ENCODE results near the gene B4GALT1.
A peak's percentile ranks its signal among the peaks of the same experiment; 100 is the strongest.

Gene B4GALT1, protein sequence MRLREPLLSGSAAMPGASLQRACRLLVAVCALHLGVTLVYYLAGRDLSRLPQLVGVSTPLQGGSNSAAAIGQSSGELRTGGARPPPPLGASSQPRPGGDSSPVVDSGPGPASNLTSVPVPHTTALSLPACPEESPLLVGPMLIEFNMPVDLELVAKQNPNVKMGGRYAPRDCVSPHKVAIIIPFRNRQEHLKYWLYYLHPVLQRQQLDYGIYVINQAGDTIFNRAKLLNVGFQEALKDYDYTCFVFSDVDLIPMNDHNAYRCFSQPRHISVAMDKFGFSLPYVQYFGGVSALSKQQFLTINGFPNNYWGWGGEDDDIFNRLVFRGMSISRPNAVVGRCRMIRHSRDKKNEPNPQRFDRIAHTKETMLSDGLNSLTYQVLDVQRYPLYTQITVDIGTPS

DNA sequence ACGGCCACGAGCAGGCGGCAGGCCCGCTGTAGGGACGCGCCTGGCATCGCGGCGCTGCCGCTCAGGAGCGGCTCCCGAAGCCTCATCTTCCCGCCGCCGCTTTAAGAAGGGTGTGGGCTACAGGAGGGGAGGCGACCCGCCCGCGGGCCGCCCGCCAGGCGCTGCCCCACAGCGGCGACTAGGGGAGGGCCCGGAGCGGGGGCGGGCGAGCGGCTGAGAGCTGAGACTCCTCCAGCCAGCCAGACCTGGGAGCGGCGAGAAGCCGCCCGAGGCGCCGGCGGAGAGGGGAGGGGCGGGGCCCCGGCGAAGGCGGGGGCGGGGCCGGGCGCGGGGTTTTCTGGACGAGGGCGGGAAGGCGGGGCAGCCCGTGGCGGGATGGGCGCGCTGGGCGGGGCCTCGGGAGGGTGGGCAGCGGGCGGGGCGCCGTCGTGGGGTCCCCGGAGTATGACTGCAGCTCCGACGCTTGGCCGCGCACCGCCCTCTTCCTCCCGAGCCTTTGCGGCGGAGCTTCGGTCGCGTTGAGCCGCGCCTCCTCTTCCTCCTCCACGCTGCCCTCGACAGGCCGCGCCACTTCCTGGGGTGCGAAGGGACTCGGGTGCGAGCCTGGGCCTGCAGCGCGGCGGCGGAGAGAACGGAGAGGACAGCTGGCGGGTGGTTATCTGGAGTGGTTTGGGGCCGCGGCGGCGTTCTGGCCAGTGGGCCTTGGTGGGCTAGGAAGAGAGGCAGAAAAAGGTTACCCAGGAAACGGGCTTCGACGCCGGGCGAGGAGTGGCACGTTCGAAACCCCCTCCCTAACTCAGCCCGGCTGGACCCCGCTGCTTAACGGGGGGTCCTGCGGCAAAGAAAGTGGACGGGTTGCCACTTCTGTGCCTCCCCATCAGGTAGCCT is at the start of gene B4GALT1:
Gene B4GALT1 (minus strand): TSS at position 253 of the 888 bp plus-strand sequence. CDS start 167 bp downstream, at position 86.
- peak; percentile 92 for DNase-seq

GRCh38 chr9:33211695-33212393 is 44.7 kb upstream of the B4GALT1 start:
- no peak for DNase-seq

GRCh38 chr9:33210006-33210715 is 43.0 kb upstream of the B4GALT1 start:
- DNase-seq, result no peak

DNA sequence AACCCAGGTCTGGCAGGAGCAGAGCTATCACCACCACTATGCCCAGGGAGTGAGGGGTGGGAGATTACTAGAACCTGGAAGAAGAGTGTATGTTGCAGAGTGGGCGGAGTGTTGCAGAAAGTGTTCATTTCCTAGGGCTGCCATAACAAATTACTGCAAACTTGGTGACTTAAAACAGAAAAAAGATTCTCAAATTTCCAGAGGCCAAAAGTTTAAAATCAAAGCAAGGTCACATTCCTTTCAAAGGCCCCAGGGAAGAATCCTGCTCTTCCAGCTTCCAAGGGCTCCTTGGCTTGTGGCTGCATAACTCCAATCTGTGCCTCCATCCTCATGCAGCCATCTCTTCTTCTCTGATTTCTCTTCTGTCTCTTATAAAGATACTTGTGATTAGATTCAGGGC is 42.3 kb upstream of the B4GALT1 start:
- no peak for DNase-seq

DNA sequence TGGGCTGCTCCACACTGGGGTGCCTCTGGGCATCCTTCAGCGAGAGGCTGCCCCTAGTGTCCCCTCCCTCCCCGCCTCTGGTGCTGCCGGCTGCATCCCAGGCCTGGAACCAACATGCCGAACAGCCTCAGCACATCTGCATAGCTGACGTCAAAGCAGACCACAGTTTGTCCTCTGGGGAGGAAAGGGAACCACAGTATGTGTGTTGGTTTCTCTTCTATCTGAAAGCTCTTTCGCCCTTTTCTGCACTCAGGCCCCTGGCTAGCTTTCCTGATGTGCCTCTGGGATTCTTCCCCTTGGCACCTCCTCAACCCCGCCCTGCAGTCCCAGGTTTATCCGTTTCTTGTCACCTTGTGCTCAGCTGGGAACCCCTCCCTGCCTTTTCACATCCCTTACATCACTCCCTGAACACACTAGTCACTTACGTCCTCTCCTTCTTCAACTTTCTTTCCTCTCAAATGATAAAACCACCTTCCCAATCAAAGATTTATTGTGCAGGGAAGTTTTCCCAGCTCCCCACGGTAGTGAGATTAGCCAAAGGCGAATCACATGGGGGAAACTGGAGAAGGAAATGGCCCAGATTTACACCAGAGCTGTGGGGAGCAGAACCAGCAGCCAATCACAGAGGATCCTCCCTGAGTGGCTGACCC is 35.5 kb upstream of the B4GALT1 start:
- no peak for DNase-seq

DNA sequence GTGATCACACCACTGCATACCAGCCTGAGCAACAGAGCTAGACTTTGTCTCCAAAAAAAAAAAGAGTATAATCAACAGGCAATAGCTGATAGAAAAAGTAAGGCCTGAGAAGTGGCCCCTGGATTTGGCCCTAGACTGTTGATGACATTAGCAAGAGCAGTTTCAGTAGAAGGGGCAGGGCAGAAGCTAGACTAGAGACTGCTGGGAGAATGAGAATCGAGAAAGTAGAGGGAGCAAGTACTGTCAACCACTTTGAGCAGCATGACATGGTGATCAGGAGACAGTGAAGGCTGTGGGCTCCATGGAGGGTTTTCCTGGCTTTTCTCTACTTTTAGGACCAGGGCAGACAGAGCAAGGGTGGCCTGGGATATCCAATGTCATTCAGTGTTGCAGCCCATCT is 34.9 kb upstream of the B4GALT1 start:
- no peak for DNase-seq

DNA sequence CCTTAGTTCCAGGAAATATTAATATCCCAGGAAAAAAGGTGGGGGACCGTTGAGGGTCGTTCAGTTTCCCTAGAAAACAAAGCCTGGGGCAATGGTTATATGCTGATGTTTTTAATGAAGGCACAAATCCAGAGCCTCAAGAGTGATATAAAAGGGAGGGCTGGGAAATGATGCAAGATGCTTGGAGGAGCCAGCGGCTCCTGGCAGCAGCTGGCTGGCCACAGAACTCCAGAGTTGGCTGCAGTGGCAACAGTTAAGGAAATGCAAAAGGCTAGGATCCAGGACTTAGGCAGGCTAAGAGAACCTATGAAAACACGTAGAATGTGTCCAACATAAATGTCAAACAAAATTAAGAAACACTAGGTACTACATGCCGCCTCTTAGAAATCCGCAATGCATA is 31.0 kb upstream of the B4GALT1 start:
- DNase-seq, result no peak

DNA sequence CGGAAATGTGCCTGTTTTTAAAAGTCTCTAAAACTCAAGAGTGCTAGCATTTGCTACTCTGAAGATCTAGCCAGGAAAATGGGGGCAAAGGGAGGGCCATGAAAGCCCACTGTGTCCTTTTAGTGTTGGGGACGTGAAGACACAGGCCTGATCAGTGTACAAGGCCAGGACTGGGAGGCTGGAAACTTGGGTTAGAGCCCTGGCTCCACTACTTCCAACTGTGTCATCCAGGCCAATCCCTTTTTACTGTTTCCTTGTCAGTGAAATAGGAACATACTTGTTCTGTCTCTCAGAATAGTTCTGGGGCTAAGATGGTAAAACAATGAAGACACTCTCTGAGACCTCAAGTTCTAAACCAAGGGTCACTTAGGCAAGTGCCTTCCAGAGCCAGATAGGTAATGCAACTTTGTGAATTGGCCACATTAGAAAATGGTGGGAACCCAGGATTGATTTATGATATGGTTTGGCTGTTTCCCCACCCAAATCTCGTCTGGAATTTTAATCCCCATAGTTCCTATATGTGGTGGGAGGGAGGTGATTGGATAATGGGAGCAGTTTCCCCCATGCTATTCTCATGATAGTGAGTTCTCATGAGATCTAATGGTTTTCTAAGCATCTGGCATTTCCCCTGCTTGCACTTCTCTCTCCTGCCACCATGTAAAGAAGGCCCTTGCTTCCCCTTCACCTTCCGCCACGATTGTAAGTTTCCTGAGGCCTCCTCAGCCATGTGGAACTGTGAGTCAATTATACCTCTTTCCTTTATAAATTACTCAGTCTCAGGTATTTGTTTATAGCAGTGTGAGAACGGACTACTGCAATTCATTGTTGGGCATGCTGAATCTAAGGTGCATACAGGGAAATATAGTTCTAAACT is 30.4 kb upstream of the B4GALT1 start:
- no peak for DNase-seq

GRCh38 chr9:33196736-33197135 is 29.6 kb upstream of the B4GALT1 start:
- no peak for DNase-seq

DNA sequence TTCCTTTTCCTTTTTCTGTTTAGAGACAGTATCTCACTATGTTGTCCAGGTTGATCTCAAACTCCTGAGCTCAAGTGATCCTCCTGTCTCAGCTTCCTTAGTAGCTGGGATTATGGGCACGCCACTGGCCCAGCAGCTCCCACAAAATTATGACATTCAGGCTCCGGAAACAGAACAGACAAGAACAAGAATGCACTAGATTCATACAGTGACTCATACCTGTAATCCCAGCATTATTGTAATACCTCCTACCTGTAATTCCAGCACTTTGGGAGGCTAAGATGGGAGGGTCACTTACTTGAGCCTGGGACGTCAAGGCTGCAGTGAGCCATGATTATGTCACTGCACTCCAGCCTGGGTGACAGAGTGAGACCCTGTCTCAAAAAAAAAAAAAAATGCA is 26.7 kb upstream of the B4GALT1 start:
- DNase-seq, result no peak

- DNase-seq, result no peak
Observed at GRCh38 chr9:33192493-33193255, 25.5 kb upstream of the B4GALT1 start.

DNA sequence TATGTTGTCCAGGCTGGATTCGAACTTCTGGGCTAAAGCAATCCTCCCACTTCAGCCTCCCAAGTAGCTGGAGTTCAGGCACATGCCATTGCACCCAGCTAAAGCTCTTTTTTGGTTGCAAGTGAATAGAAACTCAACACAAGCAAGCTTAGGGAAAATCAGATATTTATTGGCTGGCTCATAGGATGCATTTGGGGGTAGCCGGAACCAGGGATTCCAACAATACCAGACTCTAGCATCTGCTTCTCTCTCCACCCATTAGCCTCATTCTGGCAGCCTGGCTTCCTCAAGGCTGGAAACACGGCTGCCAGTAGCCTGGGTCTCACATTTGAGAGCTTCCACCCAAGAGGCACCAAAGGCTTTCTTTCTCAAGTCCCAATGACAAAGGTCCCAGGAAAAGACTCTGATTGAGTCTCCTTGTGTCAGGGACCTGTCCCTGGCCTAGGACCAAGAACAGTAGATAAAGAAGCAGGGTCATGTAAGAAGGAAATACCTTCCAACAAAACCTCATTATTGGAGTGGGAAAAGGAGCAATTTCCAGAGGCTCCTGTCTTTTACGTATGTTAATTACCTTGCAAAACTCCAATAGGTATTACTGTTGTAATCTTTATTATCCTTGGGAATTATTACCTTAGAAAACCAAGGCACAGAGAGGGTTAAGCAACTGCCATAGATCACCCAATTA is 23.0 kb upstream of the B4GALT1 start:
- DNase-seq, result no peak

DNA sequence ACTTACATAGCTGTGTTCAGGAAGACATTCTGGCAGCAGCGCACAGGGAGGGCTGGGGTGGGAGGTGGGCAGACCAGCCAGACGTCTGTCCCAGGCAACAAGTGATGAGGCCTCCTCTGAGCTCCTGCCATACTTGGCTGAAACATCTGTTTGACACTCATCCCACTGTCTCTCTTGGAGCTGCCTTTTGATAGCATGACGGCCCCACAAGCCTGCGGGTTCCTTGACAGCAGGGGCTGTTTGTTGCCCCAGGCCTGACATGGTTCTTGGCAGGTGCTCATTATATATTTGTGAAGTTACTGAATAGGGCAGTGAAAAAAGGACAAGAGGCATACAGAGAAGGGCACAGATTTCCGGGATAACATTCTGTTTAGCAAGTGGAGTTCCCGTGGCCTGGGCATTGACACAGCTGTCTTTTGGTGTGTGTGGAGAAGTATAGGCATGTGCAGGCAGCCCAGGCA is 22.2 kb upstream of the B4GALT1 start:
- DNase-seq, result no peak

DNA sequence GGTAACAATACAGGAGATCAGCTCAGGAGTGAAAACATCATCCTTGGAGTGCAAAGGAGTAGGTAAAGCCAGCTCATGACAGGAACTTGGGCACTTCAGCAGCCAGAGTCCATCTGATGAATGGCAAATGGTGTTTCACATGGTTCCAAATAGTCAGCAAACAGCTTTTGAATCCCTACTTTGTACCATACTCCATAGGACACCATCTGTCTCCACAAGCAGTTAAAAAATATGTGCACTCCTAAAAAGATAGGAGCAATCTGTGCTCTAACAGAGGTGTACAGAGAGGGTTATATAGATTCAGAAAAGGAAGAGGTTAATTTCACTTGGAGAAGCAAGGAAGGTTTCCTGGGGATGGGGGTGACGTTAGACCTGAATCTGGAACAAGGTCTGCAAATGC is 21.6 kb upstream of the B4GALT1 start:
- DNase-seq, result no peak

GRCh38 chr9:33187519-33188218 is 20.5 kb upstream of the B4GALT1 start:
- no peak for DNase-seq

- no peak for DNase-seq
Observed at GRCh38 chr9:33186457-33187168, 19.5 kb upstream of the B4GALT1 start.

- no peak for DNase-seq
Observed at GRCh38 chr9:33185858-33186257, 18.7 kb upstream of the B4GALT1 start.

DNA sequence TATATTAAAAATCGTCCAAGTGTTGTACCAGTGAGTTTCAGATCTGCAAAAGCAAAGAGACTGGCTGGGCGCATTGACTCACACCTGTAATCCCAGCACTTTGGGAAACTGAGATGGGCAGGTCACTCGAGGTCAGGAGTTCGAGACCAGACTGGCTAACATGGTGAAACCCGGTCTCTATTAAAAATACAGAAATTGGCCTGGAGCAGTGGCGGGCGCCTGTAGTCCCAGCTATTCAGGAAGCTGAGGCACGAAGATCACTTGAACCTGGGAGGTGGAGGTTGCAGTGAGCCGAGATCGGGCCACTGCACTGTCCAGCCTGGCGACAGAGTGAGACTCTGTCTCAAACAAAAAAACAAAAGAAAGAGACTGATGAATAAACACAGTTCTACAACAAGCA is 18.3 kb upstream of the B4GALT1 start:
- DNase-seq, result no peak

All from activated CD4-positive, alpha-beta T cell treated with anti-CD3 and anti-CD28 coated beads for 1 hour (primary cell).